Osteocyte (in vitro differentiated cells): ENCODE results near the gene ACVR1B. TPM values are rescaled to one million over a fixed set of nuclear protein-coding genes. Genes with fewer than 3 reads are reported as not detected.

Experiments
- DNase-seq: peaks from one replicate; pipeline ENCODE4 v3.0.0; 2021; ENCODE audit warnings: mixed read lengths; ENCODE audit not compliant: unreplicated experiment; ENCODE audit errors: extremely low spot score
- H3K27ac Mint-ChIP-seq: one replicate; pipeline ENCODE4 v1.8.0; 2021; ENCODE audit warnings: mild to moderate bottlenecking, mixed read lengths; ENCODE audit not compliant: unreplicated experiment
- H3K27me3 Mint-ChIP-seq: one replicate; pipeline ENCODE4 v1.8.0; 2021; ENCODE audit warnings: mixed read lengths; ENCODE audit not compliant: unreplicated experiment
- H3K36me3 Mint-ChIP-seq: one replicate; pipeline ENCODE4 v1.8.0; 2021; ENCODE audit warnings: mixed read lengths; ENCODE audit not compliant: unreplicated experiment
- H3K4me1 Mint-ChIP-seq: one replicate; pipeline ENCODE4 v1.8.0; 2021; ENCODE audit warnings: mixed read lengths; ENCODE audit not compliant: unreplicated experiment
- H3K4me3 Mint-ChIP-seq: one replicate; pipeline ENCODE4 v1.8.0; 2021; ENCODE audit warnings: mild to moderate bottlenecking, moderate library complexity, mixed read lengths; ENCODE audit not compliant: unreplicated experiment
- H3K9me3 Mint-ChIP-seq: one replicate; pipeline ENCODE4 v1.8.0; 2021; ENCODE audit warnings: mixed read lengths; ENCODE audit not compliant: unreplicated experiment
- CTCF ChIP-seq: fragments of 200-600 bp; sonication (generic); IDR thresholded peaks from 2 replicates; pipeline ENCODE4 v1.5.0; 2021; ENCODE audit warnings: antibody characterized with exemption, mild to moderate bottlenecking, moderate library complexity
- total RNA-seq: library from RNA; stranded (reverse); gene quantifications from 2 replicates; pipeline ENCODE4 v1.2.1, GENCODE V29; 2021

Gene ACVR1B
- total RNA-seq, 1 donor from 2014 or later, result 15.8 TPM

- peaks cover 8% of the 10 kb centered on the region for H3K36me3 Mint-ChIP-seq
- H3K27me3 Mint-ChIP-seq, result no peaks in the 10 kb centered on the region
- no peaks in the 10 kb centered on the region for H3K9me3 Mint-ChIP-seq
Observed at GRCh38 chr12:51992246-51992645, 40.7 kb downstream of the ACVR1B start.

DNA sequence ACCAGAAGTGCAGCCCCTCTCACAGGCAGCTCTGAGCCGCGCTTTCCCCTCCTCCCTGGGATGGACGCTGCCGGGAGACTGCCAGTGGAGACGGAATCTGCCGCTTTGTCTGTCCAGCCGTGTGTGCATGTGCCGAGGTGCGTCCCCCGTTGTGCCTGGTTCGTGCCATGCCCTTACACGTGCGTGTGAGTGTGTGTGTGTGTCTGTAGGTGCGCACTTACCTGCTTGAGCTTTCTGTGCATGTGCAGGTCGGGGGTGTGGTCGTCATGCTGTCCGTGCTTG lies 43.0 kb downstream of the ACVR1B start:
- no peak for DNase-seq
- Mint-ChIP-seq H3K27me3 (no peaks in the 10 kb centered on the region), H3K9me3 (no peaks in the 10 kb centered on the region), H3K27ac (no peak overlapping the region), H3K4me1 (peaks cover 4% of the 10 kb centered on the region), H3K4me3 (no peak overlapping the region), H3K36me3 (peaks cover 10% of the 10 kb centered on the region)
- no peak for TF ChIP-seq CTCF

More at GRCh38 chr12:51992246-51992645, 40.7 kb downstream of the ACVR1B start:
- no peak for DNase-seq
- no peak overlapping the region for H3K4me3 Mint-ChIP-seq
- peak overlapping the region; percentile 4 for H3K27ac Mint-ChIP-seq
- peaks cover 4% of the 10 kb centered on the region for H3K4me1 Mint-ChIP-seq
- no peak for TF ChIP-seq CTCF

GRCh38 chr12:51994959-51995358 lies 43.5 kb downstream of the ACVR1B start:
- TF ChIP-seq CTCF, result no peak
- no peak overlapping the region for H3K27ac Mint-ChIP-seq
- no peak for DNase-seq
- H3K4me3 Mint-ChIP-seq, result no peak overlapping the region
- H3K4me1 Mint-ChIP-seq, result peaks cover 4% of the 10 kb centered on the region
- H3K36me3 Mint-ChIP-seq, result peaks cover 10% of the 10 kb centered on the region
- no peaks in the 10 kb centered on the region for H3K27me3 Mint-ChIP-seq
- no peaks in the 10 kb centered on the region for H3K9me3 Mint-ChIP-seq

DNA sequence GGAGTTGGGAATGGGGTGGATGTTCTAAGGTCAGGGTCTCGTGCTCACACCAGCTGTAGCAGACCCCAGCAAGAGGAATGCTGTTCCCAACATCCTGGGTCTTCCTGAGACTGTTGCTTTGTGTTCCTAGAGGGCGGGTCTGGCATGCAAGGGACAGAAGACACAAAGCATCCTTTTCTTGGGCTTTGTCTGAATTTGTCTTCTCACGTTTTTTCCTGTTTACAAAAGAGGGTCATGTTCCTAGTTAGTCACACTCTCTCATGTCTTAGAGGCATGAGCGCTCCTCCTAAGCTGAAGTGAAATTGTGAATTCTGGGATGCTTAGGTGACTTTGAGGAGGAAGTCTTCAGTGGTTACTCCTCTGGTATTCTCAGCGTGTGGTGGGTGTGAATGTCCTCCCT lies 45.6 kb downstream of the ACVR1B start:
- Mint-ChIP-seq H3K27ac (no peak overlapping the region), H3K27me3 (no peaks in the 10 kb centered on the region), H3K36me3 (peaks cover 10% of the 10 kb centered on the region), H3K4me3 (no peak overlapping the region), H3K9me3 (no peaks in the 10 kb centered on the region), H3K4me1 (peaks cover 4% of the 10 kb centered on the region)
- no peak for DNase-seq
- no peak for TF ChIP-seq CTCF

DNA sequence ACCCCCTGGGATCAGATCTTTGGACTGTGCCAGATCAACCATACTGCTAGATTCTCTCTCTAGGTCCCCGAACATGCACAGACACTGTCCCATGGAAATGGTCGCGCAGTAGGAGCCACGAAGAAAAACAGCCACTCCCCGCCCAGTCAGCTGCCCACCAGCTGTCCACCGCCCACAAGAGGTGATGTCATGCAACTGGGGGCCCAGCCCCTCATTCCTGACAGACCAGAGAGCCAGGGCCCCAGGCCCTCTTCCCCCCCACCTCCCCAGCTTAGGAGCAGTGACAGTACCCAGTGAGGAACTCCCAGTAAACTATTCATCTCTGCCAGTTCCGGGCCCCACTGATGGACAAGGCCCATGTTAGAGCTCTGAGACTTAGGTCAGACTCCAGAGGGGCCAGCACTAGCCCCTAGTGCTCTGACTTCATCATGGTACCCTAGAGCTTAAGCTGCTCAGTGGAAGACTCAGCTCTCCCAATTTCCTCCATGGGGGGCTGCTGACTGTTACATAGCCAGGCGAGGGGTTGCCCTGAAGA lies 51.6 kb downstream of the ACVR1B start:
- H3K9me3 Mint-ChIP-seq, result no peaks in the 10 kb centered on the region
- H3K27me3 Mint-ChIP-seq, result no peaks in the 10 kb centered on the region
- H3K4me1 Mint-ChIP-seq, result peaks cover 17% of the 10 kb centered on the region
- H3K27ac Mint-ChIP-seq, result no peak overlapping the region
- no peak for DNase-seq
- H3K4me3 Mint-ChIP-seq, result no peak overlapping the region
- no peak for TF ChIP-seq CTCF
- H3K36me3 Mint-ChIP-seq, result peaks cover 3% of the 10 kb centered on the region
